ENCODE results near the gene SLC7A14. TPM values are rescaled to one million over a fixed set of nuclear protein-coding genes. Genes with fewer than 3 reads are reported as not detected.

Gene SLC7A14
- total and polyA plus RNA-seq, 2 of the 4 experiments (the other 2 are of a cell fraction) = 2.7 to 6.8 TPM

DNA sequence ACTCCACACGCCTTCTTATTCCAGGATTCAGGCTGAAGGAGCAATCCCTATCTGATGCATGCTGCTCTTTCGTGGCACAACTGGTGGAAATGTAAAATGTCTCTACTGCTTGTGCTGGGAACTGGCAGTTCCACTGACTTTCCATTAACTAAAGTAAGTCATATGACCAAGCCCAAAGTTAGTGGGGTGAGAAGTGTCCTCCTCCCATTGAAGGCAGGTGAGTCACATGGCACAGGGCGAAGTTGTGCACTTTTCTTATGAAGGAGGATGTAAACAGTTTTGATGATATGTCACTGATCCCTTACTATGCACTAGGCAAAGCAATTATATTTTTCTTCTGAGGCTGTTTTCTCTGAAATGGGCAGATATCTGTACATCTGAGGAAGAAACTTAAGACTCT is 51.6 kb downstream of the SLC7A14 start:
- no peaks in the 10 kb centered on the region for H3K27me3 ChIP-seq (ENCODE audit: control insufficient read depth, insufficient read depth, low read length)
- WGBS, 2 experiments (ENCODE audit: extremely low coverage in 2 of 2, insufficient read length in 1 of 2) = no CpG with 5 or more reads among the region's 3 CpGs
- no peak overlapping the region for H3K4ac ChIP-seq (ENCODE audit: low read depth, low read length)
- H3K14ac ChIP-seq (replicated peaks; ENCODE audit: low read depth, low read length) = no peak overlapping the region
- no peak overlapping the region for H2BK20ac ChIP-seq (ENCODE audit: low read depth, low read length)
- BruUV-seq (replicated peaks) = no TSS peak
- POLR2A ChIA-PET (ENCODE audit: unreplicated experiment) = no interaction called here
- H2BK120ac ChIP-seq (ENCODE audit: low read depth, low read length) = no peak overlapping the region
- H3K4me1 ChIP-seq (ENCODE audit: control insufficient read depth, insufficient read depth, low read length) = no peaks in the 10 kb centered on the region; the same call in 1 of the 2 replicates
- CTCF ChIA-PET = no interaction called here
- H3K23ac ChIP-seq (ENCODE audit: low read depth, low read length) = no peak overlapping the region
- dilution Hi-C loops (cut with HindIII; ENCODE audit: low sequenced_read_pairs, unreplicated experiment) = no loop called here
- no peak overlapping the region for H2AFZ ChIP-seq (replicated peaks; ENCODE audit: low read length, poor library complexity)
- no peak for ATAC-seq (ENCODE audit: low read depth)
- no peak for DNase-seq
- no peak overlapping the region for H3K56ac ChIP-seq (ENCODE audit: extremely low read depth, insufficient read depth, low read length)
- H3K9me1 ChIP-seq (ENCODE audit: insufficient read depth, low read length) = 0 out of 2 replicates have a peak, but pooled peaks cover 4% of the 10 kb centered on the region
- H2AK5ac ChIP-seq (ENCODE audit: low read depth, low read length) = no peak overlapping the region
- H4K5ac ChIP-seq (ENCODE audit: low read depth, low read length) = no peak overlapping the region
- no peaks in the 10 kb centered on the region for H3K36me3 ChIP-seq (ENCODE audit: control insufficient read depth, insufficient read depth, low read length)
- no peak overlapping the region for H3K4me3 ChIP-seq (ENCODE audit: insufficient read depth, low read depth, low read length)
- H3K9me3 ChIP-seq (ENCODE audit: control insufficient read depth, insufficient read depth, low read length) = no peaks in the 10 kb centered on the region
- no peak overlapping the region for H2BK15ac ChIP-seq (ENCODE audit: low read depth, low read length)
- no peaks in the 10 kb centered on the region for H4K20me1 ChIP-seq (ENCODE audit: insufficient read depth, low read length)
- TF ChIP-seq MAFK (IDR thresholded peaks at IDR 0.05; ENCODE audit: low read depth, low read length) = no peak
- TF ChIP-seq FOS (IDR thresholded peaks at IDR 0.05; ENCODE audit: low read depth, low read length) = no peak
- TF ChIP-seq BHLHE40 (IDR thresholded peaks at IDR 0.05; ENCODE audit: low read depth, low read length) = no peak
- no peak for TF ChIP-seq RAD21 (IDR thresholded peaks at IDR 0.05; ENCODE audit: low read length)
- no peak for TF ChIP-seq RFX5 (IDR thresholded peaks at IDR 0.05; ENCODE audit: low read depth, low read length)
- TF ChIP-seq CEBPB (IDR thresholded peaks at IDR 0.05; ENCODE audit: low read depth, low read length) = no peak
- no peak for TF ChIP-seq SMC3 (IDR thresholded peaks at IDR 0.05; ENCODE audit: low read depth, low read length)
- TF ChIP-seq, protein P1, sequence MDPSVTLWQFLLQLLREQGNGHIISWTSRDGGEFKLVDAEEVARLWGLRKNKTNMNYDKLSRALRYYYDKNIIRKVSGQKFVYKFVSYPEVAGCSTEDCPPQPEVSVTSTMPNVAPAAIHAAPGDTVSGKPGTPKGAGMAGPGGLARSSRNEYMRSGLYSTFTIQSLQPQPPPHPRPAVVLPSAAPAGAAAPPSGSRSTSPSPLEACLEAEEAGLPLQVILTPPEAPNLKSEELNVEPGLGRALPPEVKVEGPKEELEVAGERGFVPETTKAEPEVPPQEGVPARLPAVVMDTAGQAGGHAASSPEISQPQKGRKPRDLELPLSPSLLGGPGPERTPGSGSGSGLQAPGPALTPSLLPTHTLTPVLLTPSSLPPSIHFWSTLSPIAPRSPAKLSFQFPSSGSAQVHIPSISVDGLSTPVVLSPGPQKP (IDR thresholded peaks at IDR 0.05; ENCODE audit: borderline replicate concordance, low read depth, low read length) = no peak
- TF ChIP-seq POLR2A (IDR thresholded peaks at IDR 0.05; ENCODE audit: low read depth, low read length) = no peak
- no peak for TF ChIP-seq NFE2L2 (IDR thresholded peaks at IDR 0.05; ENCODE audit: low read depth, low read length)
- no peak overlapping the region for H3K18ac ChIP-seq (ENCODE audit: low read depth, low read length)
- in situ Hi-C loops (cut with MboI; ENCODE audit: low sequenced_read_pairs) = no loop called here
- H2BK5ac ChIP-seq (ENCODE audit: low read depth, low read length, poor library complexity, severe bottlenecking) = no peak overlapping the region
- intact Hi-C loops (cut with micrococcal nuclease) = no loop called here
- H3K27ac ChIP-seq (ENCODE audit: insufficient read depth, low read length) = no peak overlapping the region
- H4K8ac ChIP-seq (ENCODE audit: low read depth in 2 of 2, low read length in 2 of 2) = no peak overlapping the region
- no peak overlapping the region for H3K4me2 ChIP-seq (ENCODE audit: low read depth, low read length)
- H3K79me1 ChIP-seq (ENCODE audit: low read depth in 1 of 2, low read length in 2 of 2) = no peaks in the 10 kb centered on the region
- no peak overlapping the region for H4K91ac ChIP-seq (ENCODE audit: insufficient read depth, low read depth, low read length)
- H3K9ac ChIP-seq (ENCODE audit: low read depth, low read length) = no peak overlapping the region
- H2AK9ac ChIP-seq (replicated peaks; ENCODE audit: low read depth, low read length, poor library complexity) = no peak overlapping the region

Measured in IMR-90 (cell line).